ENCODE measurements around the gene IGHMBP2.

Gene IGHMBP2

DNA sequence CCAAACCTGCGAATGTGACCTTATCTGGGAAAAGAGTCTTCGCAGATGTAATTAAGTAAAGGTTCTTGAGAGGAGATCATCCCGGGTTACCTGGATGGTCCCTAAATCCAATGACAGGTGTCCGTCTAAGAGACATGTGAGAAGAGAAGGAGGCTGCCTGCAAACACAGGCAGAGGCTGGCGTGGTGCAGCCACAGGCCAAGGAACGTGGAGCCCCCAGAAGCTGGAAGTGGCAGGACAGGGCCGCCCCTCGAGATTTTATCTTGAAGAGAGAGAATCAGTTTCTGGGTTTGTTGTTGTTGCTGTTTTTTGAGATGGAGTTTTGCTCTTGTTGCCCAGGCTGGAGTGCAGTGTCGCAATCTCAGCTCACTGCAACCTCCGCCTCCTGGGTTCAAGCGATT, 43.5 kb downstream of the IGHMBP2 start:
- TF ChIP-seq, protein P1, sequence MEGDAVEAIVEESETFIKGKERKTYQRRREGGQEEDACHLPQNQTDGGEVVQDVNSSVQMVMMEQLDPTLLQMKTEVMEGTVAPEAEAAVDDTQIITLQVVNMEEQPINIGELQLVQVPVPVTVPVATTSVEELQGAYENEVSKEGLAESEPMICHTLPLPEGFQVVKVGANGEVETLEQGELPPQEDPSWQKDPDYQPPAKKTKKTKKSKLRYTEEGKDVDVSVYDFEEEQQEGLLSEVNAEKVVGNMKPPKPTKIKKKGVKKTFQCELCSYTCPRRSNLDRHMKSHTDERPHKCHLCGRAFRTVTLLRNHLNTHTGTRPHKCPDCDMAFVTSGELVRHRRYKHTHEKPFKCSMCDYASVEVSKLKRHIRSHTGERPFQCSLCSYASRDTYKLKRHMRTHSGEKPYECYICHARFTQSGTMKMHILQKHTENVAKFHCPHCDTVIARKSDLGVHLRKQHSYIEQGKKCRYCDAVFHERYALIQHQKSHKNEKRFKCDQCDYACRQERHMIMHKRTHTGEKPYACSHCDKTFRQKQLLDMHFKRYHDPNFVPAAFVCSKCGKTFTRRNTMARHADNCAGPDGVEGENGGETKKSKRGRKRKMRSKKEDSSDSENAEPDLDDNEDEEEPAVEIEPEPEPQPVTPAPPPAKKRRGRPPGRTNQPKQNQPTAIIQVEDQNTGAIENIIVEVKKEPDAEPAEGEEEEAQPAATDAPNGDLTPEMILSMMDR (IDR thresholded peaks at IDR 0.05): no peak
- Histone ChIP-seq H3K27me3 (no peaks in the 10 kb centered on the region), H3K4me3 (ENCODE audit: low read depth in 1 of 2, low read length in 1 of 2) (no peak overlapping the region), H3K27ac (no peak overlapping the region), H3K9me3 (no peaks in the 10 kb centered on the region), H3K4me1 (ENCODE audit: control insufficient read depth in 1 of 2, insufficient read depth in 1 of 2, low read depth in 1 of 2, low read length in 1 of 2) (no peaks in the 10 kb centered on the region), H3K36me3 (peaks cover 1% of the 10 kb centered on the region)

DNA sequence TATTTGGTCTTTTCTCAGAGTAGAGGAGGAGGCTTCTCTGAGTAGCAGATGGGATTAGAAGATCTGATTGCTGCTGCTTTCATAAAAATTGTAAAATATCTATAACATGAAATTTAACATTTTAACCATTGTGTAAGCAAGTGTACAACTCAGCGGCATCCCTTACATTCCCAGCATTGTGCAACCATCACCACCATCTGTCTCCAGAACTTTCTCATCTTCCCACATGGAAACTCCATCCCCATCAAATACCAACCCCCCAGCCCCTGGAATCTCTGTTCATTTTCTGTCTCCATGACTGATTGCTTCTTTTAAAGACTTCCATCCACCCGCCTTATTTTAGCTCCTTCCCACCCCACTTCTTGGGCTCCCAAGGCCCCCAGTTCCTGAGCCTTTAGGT, 44.8 kb downstream of the IGHMBP2 start:
- H3K4me3 ChIP-seq (ENCODE audit: low read depth in 1 of 2, low read length in 1 of 2): no peak overlapping the region
- TF ChIP-seq, protein P1 (IDR thresholded peaks at IDR 0.05): no peak
- H3K9me3 ChIP-seq: no peaks in the 10 kb centered on the region
- H3K27me3 ChIP-seq: no peaks in the 10 kb centered on the region
- H3K4me1 ChIP-seq (ENCODE audit: control insufficient read depth in 1 of 2, insufficient read depth in 1 of 2, low read depth in 1 of 2, low read length in 1 of 2): no peaks in the 10 kb centered on the region
- H3K36me3 ChIP-seq: no peaks in the 10 kb centered on the region
- no peak overlapping the region for H3K27ac ChIP-seq

GRCh38 chr11:68948935-68949334, 45.2 kb downstream of the IGHMBP2 start:
- no peaks in the 10 kb centered on the region for H3K27me3 ChIP-seq
- no peaks in the 10 kb centered on the region for H3K9me3 ChIP-seq
- H3K36me3 ChIP-seq: no peaks in the 10 kb centered on the region
- no peaks in the 10 kb centered on the region for H3K4me1 ChIP-seq (ENCODE audit: control insufficient read depth in 1 of 2, insufficient read depth in 1 of 2, low read depth in 1 of 2, low read length in 1 of 2)
- H3K4me3 ChIP-seq (ENCODE audit: low read depth in 1 of 2, low read length in 1 of 2): no peak overlapping the region
- TF ChIP-seq, protein P1 (IDR thresholded peaks at IDR 0.05): no peak
- H3K27ac ChIP-seq: no peak overlapping the region

GRCh38 chr11:68950270-68950669, 46.6 kb downstream of the IGHMBP2 start:
- Histone ChIP-seq H3K27ac (no peak overlapping the region), H3K4me3 (ENCODE audit: low read depth in 1 of 2, low read length in 1 of 2) (no peak overlapping the region), H3K4me1 (ENCODE audit: control insufficient read depth in 1 of 2, insufficient read depth in 1 of 2, low read depth in 1 of 2, low read length in 1 of 2) (peaks cover 5% of the 10 kb centered on the region in 2 experiments), H3K36me3 (no peaks in the 10 kb centered on the region), H3K27me3 (no peaks in the 10 kb centered on the region), H3K9me3 (no peaks in the 10 kb centered on the region)
- TF ChIP-seq, protein P1 (IDR thresholded peaks at IDR 0.05): no peak

GRCh38 chr11:68950762-68951161, 47.1 kb downstream of the IGHMBP2 start:
- no peak overlapping the region for H3K27ac ChIP-seq
- H3K4me3 ChIP-seq (ENCODE audit: low read depth in 1 of 2, low read length in 1 of 2): no peak overlapping the region
- H3K4me1 ChIP-seq (ENCODE audit: control insufficient read depth in 1 of 2, insufficient read depth in 1 of 2, low read depth in 1 of 2, low read length in 1 of 2): peaks cover 9 to 10% of the 10 kb centered on the region in 2 experiments
- TF ChIP-seq, protein P1 (IDR thresholded peaks at IDR 0.05): no peak
- H3K9me3 ChIP-seq: no peaks in the 10 kb centered on the region
- H3K36me3 ChIP-seq: no peaks in the 10 kb centered on the region
- H3K27me3 ChIP-seq: no peaks in the 10 kb centered on the region

Data from neutrophil (primary cell).